ENCODE measurements around the gene WRAP73.

Gene WRAP73

GRCh38 chr1:3661631-3662030 lies 11.7 kb upstream of the WRAP73 start:
- H3K4me3 ChIP-seq (replicated peaks in 1 of 2; ENCODE audit: low read depth in 2 of 2, low read length in 2 of 2) = no peak overlapping the region
- no peak for TF ChIP-seq CTCF (IDR thresholded peaks at IDR 0.05; ENCODE audit: low read depth, low read length)
- no peak for DNase-seq (ENCODE audit: low read depth in 2 of 2)

- DNase-seq (ENCODE audit: low read depth in 2 of 2) = no peak
- no peak for TF ChIP-seq CTCF (IDR thresholded peaks at IDR 0.05; ENCODE audit: low read depth, low read length)
- H3K4me3 ChIP-seq (replicated peaks in 1 of 2; ENCODE audit: low read depth in 2 of 2, low read length in 2 of 2) = no peak overlapping the region
Measured at GRCh38 chr1:3660704-3661103, 10.8 kb upstream of the WRAP73 start.

GRCh38 chr1:3659093-3659492 lies 9.2 kb upstream of the WRAP73 start:
- no peak for TF ChIP-seq CTCF (IDR thresholded peaks at IDR 0.05; ENCODE audit: low read depth, low read length)
- no peak overlapping the region for H3K4me3 ChIP-seq (replicated peaks in 1 of 2; ENCODE audit: low read depth in 2 of 2, low read length in 2 of 2)
- no peak for DNase-seq (ENCODE audit: low read depth in 2 of 2)

GRCh38 chr1:3658231-3658615 lies 8.3 kb upstream of the WRAP73 start:
- no peak overlapping the region for H3K4me3 ChIP-seq (replicated peaks in 1 of 2; ENCODE audit: low read depth in 2 of 2, low read length in 2 of 2)
- DNase-seq (ENCODE audit: low read depth in 2 of 2) = no peak
- no peak for TF ChIP-seq CTCF (IDR thresholded peaks at IDR 0.05; ENCODE audit: low read depth, low read length)

- no peak overlapping the region for H3K4me3 ChIP-seq (replicated peaks in 1 of 2; ENCODE audit: low read depth in 2 of 2, low read length in 2 of 2)
- DNase-seq (ENCODE audit: low read depth in 2 of 2) = no peak
Measured at GRCh38 chr1:3657578-3658230, 7.8 kb upstream of the WRAP73 start.

GRCh38 chr1:3657096-3657475 lies 7.2 kb upstream of the WRAP73 start:
- DNase-seq (ENCODE audit: low read depth in 2 of 2) = no peak
- no peak for TF ChIP-seq CTCF (IDR thresholded peaks at IDR 0.05; ENCODE audit: low read depth, low read length)
- no peak overlapping the region for H3K4me3 ChIP-seq (replicated peaks in 1 of 2; ENCODE audit: low read depth in 2 of 2, low read length in 2 of 2)

More at GRCh38 chr1:3657578-3658230, 7.8 kb upstream of the WRAP73 start:
- TF ChIP-seq CTCF (IDR thresholded peaks at IDR 0.05; ENCODE audit: low read depth, low read length) = no peak

Measured in cardiac fibroblast (primary cell).